Measurements from ENCODE around the gene GRK1. TPM values are rescaled to one million over a fixed set of nuclear protein-coding genes. Genes with fewer than 3 reads are reported as not detected.

GRK1 gene
- total RNA-seq, 4 donors from 2014 or later: 0.07 to 0.12 TPM; not detected in 2

DNA sequence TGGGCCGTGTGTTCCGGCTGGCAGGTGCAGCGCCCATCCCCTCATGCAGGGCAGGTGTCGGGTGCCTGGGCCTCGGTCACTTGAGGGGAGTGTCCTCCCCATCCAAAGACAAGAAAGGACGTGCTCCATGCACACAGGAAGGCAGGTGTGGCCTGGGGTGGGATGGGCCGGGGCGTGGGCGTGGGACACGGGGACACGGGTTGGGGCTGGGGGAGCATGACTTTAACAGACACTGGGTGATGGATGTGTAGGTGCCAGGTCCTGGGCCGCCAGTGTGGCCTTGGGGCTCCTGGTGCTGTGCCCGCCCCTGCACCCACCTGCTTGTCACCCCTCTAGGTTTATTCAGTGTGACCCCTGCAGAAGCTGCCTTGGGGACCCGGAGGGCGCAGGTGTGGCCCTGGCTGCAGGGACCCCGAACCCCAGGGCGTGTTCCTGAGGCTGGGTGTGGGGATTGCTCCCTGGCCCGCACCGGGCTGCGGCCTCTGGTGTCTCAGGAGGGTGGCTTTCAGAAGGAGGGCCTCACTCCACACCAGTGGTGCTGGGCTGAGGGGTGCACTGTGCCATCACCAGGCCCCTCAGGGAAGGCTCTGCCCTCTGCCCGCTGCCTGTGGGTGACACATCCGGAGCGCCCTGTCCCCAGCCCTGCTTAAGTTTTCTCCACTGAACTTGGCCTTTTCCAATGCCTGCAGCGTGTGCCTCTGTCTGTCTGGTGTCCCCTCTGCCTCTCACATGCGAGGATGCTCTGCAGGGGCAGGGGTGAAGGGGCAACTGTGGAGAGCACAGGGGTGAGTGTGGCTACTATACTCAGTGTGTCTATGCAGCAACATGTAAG, 97.2 kb downstream of the GRK1 start:
- DNase-seq: no peak
- TF ChIP-seq POLR2A (IDR thresholded peaks at IDR 0.05): no peak
- TF ChIP-seq, protein P1, sequence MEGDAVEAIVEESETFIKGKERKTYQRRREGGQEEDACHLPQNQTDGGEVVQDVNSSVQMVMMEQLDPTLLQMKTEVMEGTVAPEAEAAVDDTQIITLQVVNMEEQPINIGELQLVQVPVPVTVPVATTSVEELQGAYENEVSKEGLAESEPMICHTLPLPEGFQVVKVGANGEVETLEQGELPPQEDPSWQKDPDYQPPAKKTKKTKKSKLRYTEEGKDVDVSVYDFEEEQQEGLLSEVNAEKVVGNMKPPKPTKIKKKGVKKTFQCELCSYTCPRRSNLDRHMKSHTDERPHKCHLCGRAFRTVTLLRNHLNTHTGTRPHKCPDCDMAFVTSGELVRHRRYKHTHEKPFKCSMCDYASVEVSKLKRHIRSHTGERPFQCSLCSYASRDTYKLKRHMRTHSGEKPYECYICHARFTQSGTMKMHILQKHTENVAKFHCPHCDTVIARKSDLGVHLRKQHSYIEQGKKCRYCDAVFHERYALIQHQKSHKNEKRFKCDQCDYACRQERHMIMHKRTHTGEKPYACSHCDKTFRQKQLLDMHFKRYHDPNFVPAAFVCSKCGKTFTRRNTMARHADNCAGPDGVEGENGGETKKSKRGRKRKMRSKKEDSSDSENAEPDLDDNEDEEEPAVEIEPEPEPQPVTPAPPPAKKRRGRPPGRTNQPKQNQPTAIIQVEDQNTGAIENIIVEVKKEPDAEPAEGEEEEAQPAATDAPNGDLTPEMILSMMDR (IDR thresholded peaks at IDR 0.05): no peak
- H3K27me3 ChIP-seq: no peaks in the 10 kb centered on the region
- H3K9me3 ChIP-seq: no peaks in the 10 kb centered on the region
- H3K4me1 ChIP-seq: no peaks in the 10 kb centered on the region
- H3K27ac ChIP-seq: no peak overlapping the region
- H3K4me3 ChIP-seq: no peak overlapping the region
- intact Hi-C loops (cut with DNase I; ENCODE audit: low total_unique reads): no loop called here
- H3K36me3 ChIP-seq: no peaks in the 10 kb centered on the region

DNA sequence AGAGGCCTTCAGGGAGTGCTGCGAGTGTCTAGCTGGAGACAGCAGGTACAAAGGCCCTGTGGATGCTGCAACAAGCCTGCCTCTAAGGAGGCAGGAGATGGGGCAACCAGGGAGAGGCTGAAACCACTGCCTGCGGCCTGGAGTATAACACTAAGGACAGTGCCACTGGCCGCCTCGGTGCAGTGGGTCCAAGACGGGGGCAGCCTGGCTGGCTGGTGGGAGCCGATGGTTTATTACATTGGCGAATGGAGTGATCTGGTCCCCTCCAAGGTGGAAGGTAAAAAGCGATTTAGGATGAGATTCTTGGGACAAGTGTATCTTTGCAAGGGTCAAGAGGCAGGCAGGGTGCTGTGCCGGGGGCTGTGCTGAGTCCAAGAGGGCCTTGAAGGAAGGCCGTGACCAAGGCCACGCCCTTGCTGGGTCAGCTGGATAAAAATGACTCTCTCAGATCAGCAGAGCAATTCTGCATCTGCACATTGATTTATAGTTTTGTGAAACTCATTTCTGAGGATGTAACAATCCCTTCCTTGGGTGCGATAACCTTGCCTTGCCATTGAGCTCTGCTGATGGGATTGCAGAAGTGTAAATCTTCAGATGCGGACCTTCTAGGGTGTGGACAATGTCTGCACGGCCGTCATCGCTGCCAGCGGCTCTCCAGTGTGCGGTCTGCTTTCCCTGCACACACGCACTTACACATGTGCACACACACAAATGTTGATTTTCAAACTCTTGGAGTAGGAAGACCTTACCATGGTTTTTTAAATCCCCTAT, 98.0 kb downstream of the GRK1 start:
- Histone ChIP-seq H3K27me3 (no peaks in the 10 kb centered on the region), H3K9me3 (no peaks in the 10 kb centered on the region), H3K4me1 (no peaks in the 10 kb centered on the region), H3K27ac (no peak overlapping the region), H3K36me3 (no peaks in the 10 kb centered on the region), H3K4me3 (no peak overlapping the region)
- intact Hi-C loops (cut with DNase I; ENCODE audit: low total_unique reads): no loop called here
- TF ChIP-seq, protein P1 (IDR thresholded peaks at IDR 0.05): no peak
- no peak for TF ChIP-seq POLR2A (IDR thresholded peaks at IDR 0.05)
- DNase-seq: no peak

DNA sequence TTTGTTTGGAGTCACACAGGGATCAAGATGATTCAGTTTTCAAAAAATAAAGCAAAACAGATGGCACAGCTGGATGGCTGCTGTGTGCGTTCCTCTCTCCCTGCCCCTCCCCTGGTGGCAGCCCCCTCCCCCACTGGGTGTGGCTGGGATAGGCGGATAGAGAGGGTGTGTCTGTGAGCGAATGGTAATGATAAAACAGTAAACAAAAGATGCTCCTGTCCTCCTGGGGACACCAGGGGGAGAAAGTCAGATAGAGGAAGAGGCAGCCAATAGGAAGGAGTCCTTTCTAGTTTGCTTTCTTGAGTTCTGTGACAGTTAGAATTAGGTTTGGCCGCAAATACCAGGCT, 98.5 kb downstream of the GRK1 start:
- no peaks in the 10 kb centered on the region for H3K4me1 ChIP-seq
- H3K27me3 ChIP-seq: no peaks in the 10 kb centered on the region
- H3K27ac ChIP-seq: no peak overlapping the region
- no peaks in the 10 kb centered on the region for H3K9me3 ChIP-seq
- TF ChIP-seq, protein P1 (IDR thresholded peaks at IDR 0.05): no peak
- TF ChIP-seq POLR2A (IDR thresholded peaks at IDR 0.05): no peak
- no peaks in the 10 kb centered on the region for H3K36me3 ChIP-seq
- DNase-seq: no peak
- intact Hi-C loops (cut with DNase I; ENCODE audit: low total_unique reads): no loop called here
- no peak overlapping the region for H3K4me3 ChIP-seq

DNA sequence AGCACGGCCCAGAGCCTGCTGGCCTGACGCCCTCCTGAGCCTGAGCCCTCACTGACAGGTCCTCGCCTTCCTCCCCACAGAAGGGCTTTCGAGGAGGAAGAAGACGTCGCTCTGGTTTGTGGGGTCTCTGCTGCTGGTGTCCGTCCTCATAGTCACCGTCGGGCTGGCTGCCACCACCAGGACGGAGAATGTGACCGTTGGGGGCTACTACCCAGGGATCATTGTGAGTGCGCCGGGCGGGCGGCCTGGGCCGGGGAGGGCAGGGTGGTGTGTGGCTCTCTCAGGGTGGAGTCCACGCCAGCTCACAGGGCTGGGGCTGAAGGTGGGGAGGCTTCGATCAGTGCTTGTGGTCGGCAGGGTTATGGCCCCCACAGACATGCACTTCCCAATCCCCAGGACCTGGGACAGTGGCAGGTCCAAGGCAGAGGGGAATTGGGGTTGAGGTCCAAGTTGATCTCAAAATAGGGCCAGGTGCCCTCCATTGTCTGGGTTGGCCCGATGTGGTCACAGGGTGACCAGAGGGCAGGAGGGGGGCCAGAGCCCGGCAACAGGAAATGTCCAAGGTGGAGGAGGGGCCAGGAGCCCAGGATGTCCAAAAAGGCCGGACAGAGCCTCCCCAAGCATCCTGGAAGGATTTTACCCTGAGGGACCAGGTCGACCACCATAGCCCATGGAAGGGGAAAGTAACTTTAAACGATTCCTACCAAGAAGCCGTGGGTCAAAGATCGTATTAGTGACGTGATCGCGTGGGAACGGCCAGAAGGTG, 99.2 kb downstream of the GRK1 start:
- TF ChIP-seq POLR2A (IDR thresholded peaks at IDR 0.05): no peak
- TF ChIP-seq, protein P1 (IDR thresholded peaks at IDR 0.05): no peak
- no peak for DNase-seq
- no peaks in the 10 kb centered on the region for H3K27me3 ChIP-seq
- intact Hi-C loops (cut with DNase I; ENCODE audit: low total_unique reads): no loop called here
- H3K4me3 ChIP-seq: no peak overlapping the region
- no peaks in the 10 kb centered on the region for H3K4me1 ChIP-seq
- H3K27ac ChIP-seq: no peak overlapping the region
- no peaks in the 10 kb centered on the region for H3K9me3 ChIP-seq
- H3K36me3 ChIP-seq: no peaks in the 10 kb centered on the region

All from uterus (tissue), 4 donors.